Choroid plexus epithelial cell (primary cell): ENCODE results near the gene FIP1L1.

Source experiments
- DNase-seq: peaks from one replicate; pipeline ENCODE4 v3.0.0-alpha.2; 2010; ENCODE audit warnings: low read depth
- H3K4me3 ChIP-seq: 2 replicates; pipeline ENCODE4 v1.5.1; 2011; ENCODE audit warnings: low read depth, mild to moderate bottlenecking, control low read depth, low read length, moderate library complexity
- TF ChIP-seq, protein P1 (sequence below): conservative IDR thresholded peaks from 2 replicates; pipeline ENCODE4 v1.5.1; 2011; ENCODE audit warnings: low read depth, mild to moderate bottlenecking, control low read depth, inconsistent platforms, low read length, moderate library complexity

The FIP1L1 gene

DNA sequence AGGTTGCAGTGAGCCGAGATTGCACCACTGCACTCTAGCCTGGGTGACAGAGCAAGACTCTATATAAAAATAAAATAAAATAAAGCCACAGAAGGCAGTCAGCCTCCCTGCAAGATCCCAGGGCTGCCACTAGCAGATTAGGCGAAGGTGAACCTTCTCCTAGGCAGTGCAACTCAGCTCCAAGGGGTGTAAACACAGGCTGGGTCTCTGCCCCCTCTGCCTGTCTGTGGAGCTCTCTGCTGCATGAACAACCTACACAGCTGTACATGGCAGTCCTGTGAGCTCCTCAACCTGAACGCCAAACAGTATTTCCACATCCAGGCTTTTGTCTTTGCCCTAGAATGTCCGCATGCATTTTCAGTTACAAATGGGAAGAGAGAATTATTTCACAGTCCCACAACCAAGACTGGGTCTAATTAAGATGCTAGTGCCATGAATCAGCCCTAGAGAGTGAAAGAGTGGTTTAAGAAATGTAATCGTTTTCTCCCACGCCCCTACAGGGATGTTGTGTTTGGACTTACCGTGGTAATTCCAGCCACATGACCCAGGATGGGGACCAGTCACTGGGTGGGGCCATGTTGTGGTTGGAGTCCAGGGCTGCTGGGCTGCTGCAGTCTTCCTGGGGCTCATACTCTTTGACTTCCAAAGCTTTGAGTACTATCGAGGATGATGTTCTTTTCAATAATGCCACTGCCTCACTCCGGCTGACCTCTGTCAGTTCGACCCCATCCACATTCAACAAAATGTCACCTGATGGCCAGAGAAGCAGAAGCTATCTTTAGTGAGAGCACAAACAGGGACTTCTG lies 99.0 kb downstream of the FIP1L1 start:
- TF ChIP-seq, protein P1, sequence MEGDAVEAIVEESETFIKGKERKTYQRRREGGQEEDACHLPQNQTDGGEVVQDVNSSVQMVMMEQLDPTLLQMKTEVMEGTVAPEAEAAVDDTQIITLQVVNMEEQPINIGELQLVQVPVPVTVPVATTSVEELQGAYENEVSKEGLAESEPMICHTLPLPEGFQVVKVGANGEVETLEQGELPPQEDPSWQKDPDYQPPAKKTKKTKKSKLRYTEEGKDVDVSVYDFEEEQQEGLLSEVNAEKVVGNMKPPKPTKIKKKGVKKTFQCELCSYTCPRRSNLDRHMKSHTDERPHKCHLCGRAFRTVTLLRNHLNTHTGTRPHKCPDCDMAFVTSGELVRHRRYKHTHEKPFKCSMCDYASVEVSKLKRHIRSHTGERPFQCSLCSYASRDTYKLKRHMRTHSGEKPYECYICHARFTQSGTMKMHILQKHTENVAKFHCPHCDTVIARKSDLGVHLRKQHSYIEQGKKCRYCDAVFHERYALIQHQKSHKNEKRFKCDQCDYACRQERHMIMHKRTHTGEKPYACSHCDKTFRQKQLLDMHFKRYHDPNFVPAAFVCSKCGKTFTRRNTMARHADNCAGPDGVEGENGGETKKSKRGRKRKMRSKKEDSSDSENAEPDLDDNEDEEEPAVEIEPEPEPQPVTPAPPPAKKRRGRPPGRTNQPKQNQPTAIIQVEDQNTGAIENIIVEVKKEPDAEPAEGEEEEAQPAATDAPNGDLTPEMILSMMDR = no peak
- peak; percentile 87 for DNase-seq
- no peak overlapping the region for H3K4me3 ChIP-seq

DNA sequence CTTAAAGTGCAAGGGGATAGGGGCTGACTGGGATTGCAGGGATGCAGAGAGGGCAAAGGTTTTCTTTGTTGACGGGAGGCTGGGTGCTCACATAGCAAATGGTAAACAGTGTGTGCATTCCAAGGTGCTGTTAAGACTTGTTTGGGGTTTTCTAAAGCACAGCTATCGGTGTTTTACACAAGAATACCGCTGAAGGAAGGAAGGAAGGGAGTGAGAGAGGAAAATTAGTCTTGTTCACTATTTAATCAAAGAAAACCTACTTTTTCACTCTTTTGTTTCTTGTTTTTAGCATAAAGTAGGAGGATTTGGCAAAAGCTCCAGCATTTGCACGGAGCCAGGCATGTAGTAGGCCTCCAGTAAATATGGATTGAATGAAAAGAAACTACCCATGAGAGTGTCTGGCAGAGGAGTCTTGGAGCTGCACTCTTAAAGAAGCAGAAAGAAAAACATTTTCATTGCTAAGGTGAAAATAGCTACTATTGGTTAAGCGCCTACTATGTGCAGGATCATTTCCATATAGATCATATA lies 99.7 kb downstream of the FIP1L1 start:
- TF ChIP-seq, protein P1 = no peak
- H3K4me3 ChIP-seq = no peak overlapping the region
- peak; percentile 56 for DNase-seq

DNA sequence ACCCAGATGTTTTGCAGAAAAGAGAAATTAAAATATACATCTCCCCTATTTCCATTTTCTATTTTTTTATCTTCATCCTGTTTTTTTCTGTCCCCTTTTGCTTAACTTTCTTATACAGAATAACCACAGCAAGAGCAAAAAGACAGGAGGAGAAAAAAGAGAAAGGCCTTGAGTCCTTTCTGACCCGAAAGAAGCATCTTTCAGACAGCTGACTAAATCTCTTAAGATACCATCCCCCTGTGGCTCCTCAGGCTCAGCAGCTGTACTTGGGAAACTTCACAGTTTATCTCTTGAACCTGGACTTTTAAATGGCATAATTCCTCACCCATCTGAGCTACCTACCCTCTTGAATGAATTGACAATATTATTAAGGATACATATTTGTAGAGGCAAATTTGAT lies 100.2 kb downstream of the FIP1L1 start:
- TF ChIP-seq, protein P1 = no peak
- DNase-seq = no peak
- no peak overlapping the region for H3K4me3 ChIP-seq

DNA sequence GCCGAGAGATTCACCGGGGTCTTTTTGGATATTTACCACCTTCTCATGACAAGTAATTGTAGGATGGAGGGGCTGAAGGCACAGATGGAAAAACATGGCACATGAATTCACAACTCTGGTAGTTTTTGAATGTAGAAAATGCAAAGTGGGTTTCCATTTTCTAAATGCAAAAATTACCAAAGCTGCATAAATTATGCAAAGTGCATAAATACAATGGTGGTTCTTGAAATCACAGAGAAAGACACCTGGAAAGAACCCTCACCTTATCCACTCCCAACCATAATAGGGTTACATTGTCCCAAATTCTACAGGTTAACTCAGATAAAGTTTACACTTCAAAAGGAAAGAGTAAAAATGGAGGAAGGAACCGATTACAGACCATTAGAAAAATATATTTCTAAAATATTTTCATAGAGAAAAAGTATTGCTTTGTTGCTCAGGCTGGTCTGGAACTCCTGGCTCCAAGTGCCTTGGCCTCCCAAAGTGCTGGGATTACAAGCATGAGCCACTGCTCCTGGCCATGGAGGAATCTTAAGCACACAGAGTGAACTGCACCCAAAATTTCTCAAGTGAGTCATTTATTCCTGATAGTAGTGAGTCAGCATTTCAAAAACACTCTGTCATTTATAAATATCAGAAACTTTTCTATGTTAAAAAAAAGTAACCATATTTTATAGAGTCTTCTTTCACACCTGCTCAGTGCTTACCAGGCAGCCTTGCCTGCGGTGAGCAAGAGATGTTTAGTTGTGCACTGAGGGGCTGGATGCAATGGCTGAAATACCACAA lies 101.4 kb downstream of the FIP1L1 start:
- peak; percentile 84 for DNase-seq
- TF ChIP-seq, protein P1 = no peak
- H3K4me3 ChIP-seq = no peak overlapping the region

DNA sequence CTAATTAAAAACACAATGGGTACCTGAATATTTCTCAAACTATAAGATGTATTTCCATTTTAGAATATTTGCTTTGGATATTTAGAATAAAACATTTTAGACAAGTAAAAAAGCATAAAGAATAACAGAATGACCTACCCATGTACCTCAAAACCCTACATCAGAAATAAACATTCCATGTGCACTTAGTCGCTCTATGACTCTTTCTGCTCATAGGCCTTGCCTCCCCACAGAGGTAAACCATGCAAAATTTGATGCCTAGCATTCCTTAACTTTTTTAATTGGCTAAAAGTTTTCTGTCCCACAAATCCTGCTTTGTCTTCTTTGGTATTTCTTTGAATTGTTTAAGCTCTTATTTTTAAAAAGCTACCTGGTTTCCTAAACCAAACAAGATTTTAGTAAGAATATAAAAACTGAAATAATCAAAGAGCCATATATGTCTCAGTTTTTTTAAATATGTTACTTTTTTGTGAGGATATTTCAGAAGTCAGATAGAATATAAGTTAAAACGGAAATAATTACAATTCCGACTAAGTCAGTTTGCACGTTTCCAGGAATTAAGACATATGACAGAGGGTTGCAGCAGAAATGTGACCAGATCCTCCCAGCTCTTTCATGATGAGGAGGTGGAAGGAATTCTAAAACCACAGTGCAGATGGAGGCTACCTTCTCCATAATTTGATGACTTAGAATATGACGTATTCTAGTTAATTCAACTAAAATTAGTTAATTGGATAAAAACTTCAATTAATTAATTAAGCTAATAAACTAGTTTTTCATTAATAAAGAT lies 102.5 kb downstream of the FIP1L1 start:
- peak; percentile 47 for DNase-seq
- TF ChIP-seq, protein P1 = no peak
- no peak overlapping the region for H3K4me3 ChIP-seq

DNA sequence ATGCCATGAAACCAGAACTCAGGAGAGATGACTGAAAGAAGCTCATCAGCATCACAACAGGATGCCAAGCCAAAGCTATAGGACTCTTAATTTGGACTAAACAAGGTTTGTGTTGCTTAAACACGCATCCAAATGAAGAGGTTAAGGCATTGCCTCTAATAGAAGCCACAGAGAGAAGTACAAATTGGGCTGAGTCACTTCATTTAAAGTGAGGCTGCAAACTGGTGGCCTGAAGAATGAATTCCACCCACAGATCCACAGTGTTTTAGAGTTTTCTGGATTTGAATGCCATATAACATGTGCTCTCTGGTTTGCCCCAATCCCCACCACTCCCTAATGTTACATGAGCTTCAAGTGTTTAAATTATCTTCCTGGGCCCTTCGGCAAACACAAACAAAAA lies 103.5 kb downstream of the FIP1L1 start:
- no peak for DNase-seq
- no peak overlapping the region for H3K4me3 ChIP-seq
- TF ChIP-seq, protein P1 = no peak
